ENCODE results near the gene ENTPD1. TPM values are rescaled to one million over a fixed set of nuclear protein-coding genes. Genes with fewer than 3 reads are reported as not detected.

Gene ENTPD1
- polyA plus RNA-seq, 2 of the 4 experiments (the other 2 are of a cell fraction), result 0.08 to 0.14 TPM

- WGBS (ENCODE audit: missing lambda C conversion rate), result 0% methylated on average over 1 of the region's 1 CpG
- ChIA-PET POLR2A (no interaction called here), CTCF (interaction anchor here (0.8 to 1.2 kb wide), 3 partner anchors 11 to 128 kb away, joined by 3 to 4 read pairs (median 3); partner anchors contain the start of gene TCTN3)
- no peaks in the 10 kb centered on the region for H3K9me3 ChIP-seq
- TF ChIP-seq HES2 (IDR thresholded peaks at IDR 0.05) (no peak), RAD21 (conservative IDR thresholded peaks at IDR 0.05 in 1 of 2, IDR thresholded peaks at IDR 0.05 in 1 of 2) (no peak), MAFK (IDR thresholded peaks at IDR 0.05; ENCODE audit: partially characterized antibody) (no peak), ZC3H11A (IDR thresholded peaks at IDR 0.05) (no peak), CTCF (IDR thresholded peaks at IDR 0.05) (no peak)
- H3K4me1 ChIP-seq, result no peaks in the 10 kb centered on the region
- no peak for FAIRE-seq
- H3K27ac ChIP-seq, result no peak overlapping the region
- no peak for ATAC-seq
- no peak overlapping the region for H3K4me2 ChIP-seq
- no peak overlapping the region for H3K4me3 ChIP-seq
- DNase-seq (ENCODE audit: low read depth in 1 of 2, low spot score in 1 of 2), result no peak
These were observed 65.8 kb downstream of the ENTPD1 start for GRCh38 chr10:95821720-95822119.

- H3K4me3 ChIP-seq, result no peak overlapping the region
- ChIA-PET POLR2A (no interaction called here), CTCF (interaction anchor here (1.1 to 1.2 kb wide), 2 partner anchors 13 to 136 kb away, joined by 3 to 7 read pairs; partner anchors contain the start of gene TCTN3)
- H3K4me1 ChIP-seq, result no peaks in the 10 kb centered on the region
- no peak overlapping the region for H3K4me2 ChIP-seq
- no peak for TF ChIP-seq ATOH8 (CRISPR knock-in tag; IDR thresholded peaks at IDR 0.05; ENCODE audit: low read depth)
- TF ChIP-seq MYC (IDR thresholded peaks at IDR 0.05; ENCODE audit: borderline replicate concordance, low read length), result no peak
- TF ChIP-seq RARB (CRISPR knock-in tag; IDR thresholded peaks at IDR 0.05), result no peak
- no peak for TF ChIP-seq CHD4 (IDR thresholded peaks at IDR 0.05; ENCODE audit: borderline replicate concordance)
- no peaks in the 10 kb centered on the region for H3K9me3 ChIP-seq
- no peak overlapping the region for H3K27ac ChIP-seq
- no peak for FAIRE-seq
- ATAC-seq, result no peak
- DNase-seq (ENCODE audit: low read depth in 1 of 2, low spot score in 1 of 2), result no peak
These were observed 74.1 kb downstream of the ENTPD1 start for GRCh38 chr10:95830044-95830443.

- 89% methylated on average over 3 of the region's 3 CpGs for WGBS (ENCODE audit: missing lambda C conversion rate)
- CTCF ChIA-PET, result interaction anchor here (1.9 kb wide), 1 partner anchor 10 kb away, joined by 7 read pairs; no protein-coding TSS in a partner anchor
- no peak for ATAC-seq
These were observed 75.1 kb downstream of the ENTPD1 start for GRCh38 chr10:95831076-95831475.

GRCh38 chr10:95831515-95831914, 75.6 kb downstream of the ENTPD1 start:
- no peaks in the 10 kb centered on the region for H3K4me1 ChIP-seq
- CTCF ChIA-PET, result interaction anchor here (1.9 kb wide), 1 partner anchor 10 kb away, joined by 7 read pairs; no protein-coding TSS in a partner anchor
- DNase-seq (ENCODE audit: low read depth in 1 of 2, low spot score in 1 of 2) (no peak), FAIRE-seq (no peak), ATAC-seq (no peak)
- H3K27ac ChIP-seq, result no peak overlapping the region
- H3K9me3 ChIP-seq, result no peaks in the 10 kb centered on the region
- H3K4me2 ChIP-seq, result no peak overlapping the region
- H3K4me3 ChIP-seq, result no peak overlapping the region
- POLR2A ChIA-PET, result no interaction called here
- TF ChIP-seq CTCF (IDR thresholded peaks at IDR 0.05) (no peak), FOXS1 (CRISPR knock-in tag; IDR thresholded peaks at IDR 0.05) (no peak), POLR2AphosphoS2 (conservative IDR thresholded peaks at IDR 0.05; ENCODE audit: low read length) (no peak), SMC3 (IDR thresholded peaks at IDR 0.05) (no peak), NR3C1 (IDR thresholded peaks at IDR 0.05) (no peak), JUN (IDR thresholded peaks at IDR 0.05) (no peak), SREBF2 (IDR thresholded peaks at IDR 0.05) (no peak), HOXB5 (CRISPR knock-in tag; IDR thresholded peaks at IDR 0.05) (no peak), TFCP2L1 (CRISPR knock-in tag; IDR thresholded peaks at IDR 0.05) (no peak), ZFP36 (IDR thresholded peaks at IDR 0.05; ENCODE audit: borderline replicate concordance, partially characterized antibody) (no peak), HEYL (CRISPR knock-in tag; IDR thresholded peaks at IDR 0.05) (no peak), E2F6 (IDR thresholded peaks at IDR 0.05; ENCODE audit: borderline replicate concordance, low read depth) (no peak), RCOR1 (IDR thresholded peaks at IDR 0.05; ENCODE audit: low read depth, low read length) (no peak)

More at GRCh38 chr10:95831076-95831475, 75.1 kb downstream of the ENTPD1 start:
- no peak overlapping the region for H3K4me3 ChIP-seq
- H3K4me1 ChIP-seq, result no peaks in the 10 kb centered on the region
- H3K27ac ChIP-seq, result no peak overlapping the region
- POLR2A ChIA-PET, result no interaction called here
- no peak overlapping the region for H3K4me2 ChIP-seq
- TF ChIP-seq HOXA7 (CRISPR knock-in tag; IDR thresholded peaks at IDR 0.05) (no peak), RCOR1 (IDR thresholded peaks at IDR 0.05; ENCODE audit: low read depth, low read length) (no peak), TP53 (CRISPR knock-in tag; IDR thresholded peaks at IDR 0.05) (no peak), MAX (IDR thresholded peaks at IDR 0.05) (no peak), HES2 (IDR thresholded peaks at IDR 0.05) (no peak), TFCP2L1 (CRISPR knock-in tag; IDR thresholded peaks at IDR 0.05) (no peak)
- H3K9me3 ChIP-seq, result no peaks in the 10 kb centered on the region
- FAIRE-seq (no peak), DNase-seq (ENCODE audit: low read depth in 1 of 2, low spot score in 1 of 2) (no peak)
